Measurements from ENCODE around the gene AK8. TPM values are rescaled to one million over a fixed set of nuclear protein-coding genes. Genes with fewer than 3 reads are reported as not detected.

The AK8 gene
- total and polyA plus RNA-seq, 9 of the 15 experiments (the other 6 are each of a cell fraction or from before 2014, with no cell fraction given) = 0.06 to 0.37 TPM; not detected in 7

DNA sequence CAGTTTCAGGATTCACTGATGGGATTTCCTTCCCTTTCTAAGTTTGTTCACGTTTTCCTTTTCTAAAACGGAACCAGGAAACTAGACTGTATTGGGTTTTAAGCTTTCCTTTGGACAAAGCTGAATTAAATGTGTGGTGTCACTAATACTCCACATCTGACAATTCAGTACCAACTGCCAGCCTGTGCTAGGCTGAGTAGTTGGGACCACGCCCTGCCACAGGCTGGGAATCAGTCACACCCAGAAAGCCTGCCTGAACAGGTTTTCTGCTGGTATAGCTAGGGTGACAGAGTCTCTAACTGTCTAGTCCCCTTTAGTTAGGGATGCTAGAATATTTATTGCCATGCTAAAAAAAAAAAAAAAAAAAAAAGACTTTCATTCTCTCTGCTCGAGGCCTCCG is 16.3 kb upstream of the AK8 start:
- DNase-seq (ENCODE audit: extremely low read depth in 1 of 4, low spot score in 3 of 4) (no peak), FAIRE-seq (no peak), ATAC-seq (0 out of 3 replicates have a peak, but pooled peaks have one; percentile 47)
- no peaks in the 10 kb centered on the region for H3K9me1 ChIP-seq (ENCODE audit: control insufficient read depth, insufficient read depth, low read length)
- 65% methylated on average over 5 of the region's 5 CpGs for WGBS (ENCODE audit: insufficient coverage, low coverage, missing lambda C conversion rate)
- peaks cover 30% of the 10 kb centered on the region; the same call in 2 of the 3 replicates for H3K36me3 ChIP-seq (ENCODE audit: control insufficient read depth, insufficient read depth, low read length)
- H3K27me3 ChIP-seq (ENCODE audit: control insufficient read depth in 2 of 2, insufficient read depth in 2 of 2, low read length in 2 of 2) = peaks cover 11 to 15% of the 10 kb centered on the region in 2 experiments; a peak in 4 of 5 replicates
- intact Hi-C loops (cut with micrococcal nuclease) = no loop called here
- H3K4me3 ChIP-seq = no peak overlapping the region
- H3K4me1 ChIP-seq (replicated peaks in 1 of 2; ENCODE audit: control insufficient read depth in 2 of 2, insufficient read depth in 2 of 2, low read length in 2 of 2) = peaks cover 0 to 2% of the 10 kb centered on the region in 2 experiments; a peak in 2 of 5 replicates
- H3K79me2 ChIP-seq (ENCODE audit: control insufficient read depth, insufficient read depth, low read length) = no peaks in the 10 kb centered on the region
- BruUV-seq (replicated peaks) = no TSS peak
- no peaks in the 10 kb centered on the region for H3K9me3 ChIP-seq (replicated peaks; ENCODE audit: control insufficient read depth, insufficient read depth, low read depth, low read length)
- ChIA-PET POLR2A (interaction anchor here (0.8 kb wide), 1 partner anchor 11 kb away, joined by 3 read pairs; no protein-coding TSS in a partner anchor), CTCF (ENCODE audit: low intra/inter-chr PET ratio) (no interaction called here)
- TF ChIP-seq, protein P1, sequence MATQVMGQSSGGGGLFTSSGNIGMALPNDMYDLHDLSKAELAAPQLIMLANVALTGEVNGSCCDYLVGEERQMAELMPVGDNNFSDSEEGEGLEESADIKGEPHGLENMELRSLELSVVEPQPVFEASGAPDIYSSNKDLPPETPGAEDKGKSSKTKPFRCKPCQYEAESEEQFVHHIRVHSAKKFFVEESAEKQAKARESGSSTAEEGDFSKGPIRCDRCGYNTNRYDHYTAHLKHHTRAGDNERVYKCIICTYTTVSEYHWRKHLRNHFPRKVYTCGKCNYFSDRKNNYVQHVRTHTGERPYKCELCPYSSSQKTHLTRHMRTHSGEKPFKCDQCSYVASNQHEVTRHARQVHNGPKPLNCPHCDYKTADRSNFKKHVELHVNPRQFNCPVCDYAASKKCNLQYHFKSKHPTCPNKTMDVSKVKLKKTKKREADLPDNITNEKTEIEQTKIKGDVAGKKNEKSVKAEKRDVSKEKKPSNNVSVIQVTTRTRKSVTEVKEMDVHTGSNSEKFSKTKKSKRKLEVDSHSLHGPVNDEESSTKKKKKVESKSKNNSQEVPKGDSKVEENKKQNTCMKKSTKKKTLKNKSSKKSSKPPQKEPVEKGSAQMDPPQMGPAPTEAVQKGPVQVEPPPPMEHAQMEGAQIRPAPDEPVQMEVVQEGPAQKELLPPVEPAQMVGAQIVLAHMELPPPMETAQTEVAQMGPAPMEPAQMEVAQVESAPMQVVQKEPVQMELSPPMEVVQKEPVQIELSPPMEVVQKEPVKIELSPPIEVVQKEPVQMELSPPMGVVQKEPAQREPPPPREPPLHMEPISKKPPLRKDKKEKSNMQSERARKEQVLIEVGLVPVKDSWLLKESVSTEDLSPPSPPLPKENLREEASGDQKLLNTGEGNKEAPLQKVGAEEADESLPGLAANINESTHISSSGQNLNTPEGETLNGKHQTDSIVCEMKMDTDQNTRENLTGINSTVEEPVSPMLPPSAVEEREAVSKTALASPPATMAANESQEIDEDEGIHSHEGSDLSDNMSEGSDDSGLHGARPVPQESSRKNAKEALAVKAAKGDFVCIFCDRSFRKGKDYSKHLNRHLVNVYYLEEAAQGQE (IDR thresholded peaks at IDR 0.05; ENCODE audit: borderline replicate concordance) = peak; percentile 51; the same call in 1 of the 2 replicates
- TF ChIP-seq, protein P1 (CRISPR knock-in tag; IDR thresholded peaks at IDR 0.05; ENCODE audit: low read depth) = no peak
- no peak for TF ChIP-seq PRPF4 (IDR thresholded peaks at IDR 0.05; ENCODE audit: insufficient read depth, low read depth, low read length, poor library complexity, severe bottlenecking)
- H2AFZ ChIP-seq (ENCODE audit: low read depth, low read length) = no peak overlapping the region
- 0 out of 2 replicates have a peak, but pooled peaks cover 4% of the 10 kb centered on the region for H4K20me1 ChIP-seq (replicated peaks; ENCODE audit: control insufficient read depth, insufficient read depth, low read length)
- H3K4me2 ChIP-seq (ENCODE audit: insufficient read depth, low read length) = no peak overlapping the region
- H3K9ac ChIP-seq (ENCODE audit: insufficient read depth in 1 of 2, low read depth in 2 of 2, low read length in 2 of 2) = no peak overlapping the region
- no peak overlapping the region for H3K27ac ChIP-seq (ENCODE audit: extremely low read depth, low read depth, low read length)
- in situ Hi-C loops (cut with MboI) = no loop called here

All from K562 (cell line).